Measurements from ENCODE around the gene RNF114.

The RNF114 gene

DNA sequence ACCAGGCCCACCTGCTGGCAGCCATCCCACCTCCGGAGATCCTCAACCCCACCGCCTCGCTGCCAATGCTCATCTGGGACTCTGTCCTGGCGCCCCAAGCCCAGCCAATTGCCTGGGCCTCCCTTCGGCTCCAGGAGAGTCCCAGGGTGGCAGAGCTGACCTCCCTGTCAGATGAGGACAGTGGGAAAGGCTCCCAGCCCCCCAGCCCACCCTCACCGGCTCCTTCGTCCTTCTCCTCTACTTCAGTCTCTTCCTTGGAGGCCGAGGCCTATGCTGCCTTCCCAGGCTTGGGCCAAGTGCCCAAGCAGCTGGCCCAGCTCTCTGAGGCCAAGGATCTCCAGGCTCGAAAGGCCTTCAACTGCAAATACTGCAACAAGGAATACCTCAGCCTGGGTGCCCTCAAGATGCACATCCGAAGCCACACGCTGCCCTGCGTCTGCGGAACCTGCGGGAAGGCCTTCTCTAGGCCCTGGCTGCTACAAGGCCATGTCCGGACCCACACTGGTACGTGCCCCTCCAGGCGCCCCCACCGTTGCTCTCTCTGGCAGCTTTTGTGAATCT lies 47.7 kb downstream of the RNF114 start:
- H3K27ac ChIP-seq = peak overlapping the region; percentile 75; the same call in 1 of the 2 replicates
- no peak for TF ChIP-seq ZFX (IDR thresholded peaks at IDR 0.05)
- TF ChIP-seq CTCF (conservative IDR thresholded peaks at IDR 0.05) = no peak

GRCh38 chr20:49984426-49985153 lies 48.4 kb downstream of the RNF114 start:
- TF ChIP-seq ZFX (IDR thresholded peaks at IDR 0.05) (no peak), CTCF (conservative IDR thresholded peaks at IDR 0.05) (no peak)
- no peak overlapping the region for H3K27ac ChIP-seq

DNA sequence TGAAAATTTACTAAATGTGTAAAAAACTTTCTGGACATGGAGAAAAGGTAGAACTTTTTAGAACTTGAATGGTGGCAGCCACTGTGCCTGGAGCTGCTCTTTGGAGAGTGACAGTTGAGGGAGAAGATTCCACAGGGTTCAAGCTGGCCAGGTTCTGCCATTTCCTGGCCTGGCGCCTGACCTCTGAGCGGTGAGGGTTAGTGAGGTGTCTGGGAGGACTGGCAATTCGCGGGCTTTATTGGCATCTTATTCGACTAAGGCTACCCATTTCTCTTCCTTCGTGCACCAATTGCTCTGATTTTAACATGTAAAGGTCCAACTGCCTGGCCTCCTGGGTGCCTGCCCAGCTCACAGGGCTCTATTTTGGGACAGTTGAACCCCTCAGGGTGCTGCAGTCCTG lies 49.0 kb downstream of the RNF114 start:
- no peak for TF ChIP-seq ZFX (IDR thresholded peaks at IDR 0.05)
- no peak for TF ChIP-seq CTCF (conservative IDR thresholded peaks at IDR 0.05)
- H3K27ac ChIP-seq = no peak overlapping the region

GRCh38 chr20:49985617-49986016 lies 49.4 kb downstream of the RNF114 start:
- H3K27ac ChIP-seq = no peak overlapping the region
- TF ChIP-seq CTCF (conservative IDR thresholded peaks at IDR 0.05) = no peak
- TF ChIP-seq ZFX (IDR thresholded peaks at IDR 0.05) = no peak

GRCh38 chr20:49986049-49986448 lies 49.9 kb downstream of the RNF114 start:
- TF ChIP-seq ZFX (IDR thresholded peaks at IDR 0.05) (no peak), CTCF (conservative IDR thresholded peaks at IDR 0.05) (no peak)
- H3K27ac ChIP-seq = no peak overlapping the region

DNA sequence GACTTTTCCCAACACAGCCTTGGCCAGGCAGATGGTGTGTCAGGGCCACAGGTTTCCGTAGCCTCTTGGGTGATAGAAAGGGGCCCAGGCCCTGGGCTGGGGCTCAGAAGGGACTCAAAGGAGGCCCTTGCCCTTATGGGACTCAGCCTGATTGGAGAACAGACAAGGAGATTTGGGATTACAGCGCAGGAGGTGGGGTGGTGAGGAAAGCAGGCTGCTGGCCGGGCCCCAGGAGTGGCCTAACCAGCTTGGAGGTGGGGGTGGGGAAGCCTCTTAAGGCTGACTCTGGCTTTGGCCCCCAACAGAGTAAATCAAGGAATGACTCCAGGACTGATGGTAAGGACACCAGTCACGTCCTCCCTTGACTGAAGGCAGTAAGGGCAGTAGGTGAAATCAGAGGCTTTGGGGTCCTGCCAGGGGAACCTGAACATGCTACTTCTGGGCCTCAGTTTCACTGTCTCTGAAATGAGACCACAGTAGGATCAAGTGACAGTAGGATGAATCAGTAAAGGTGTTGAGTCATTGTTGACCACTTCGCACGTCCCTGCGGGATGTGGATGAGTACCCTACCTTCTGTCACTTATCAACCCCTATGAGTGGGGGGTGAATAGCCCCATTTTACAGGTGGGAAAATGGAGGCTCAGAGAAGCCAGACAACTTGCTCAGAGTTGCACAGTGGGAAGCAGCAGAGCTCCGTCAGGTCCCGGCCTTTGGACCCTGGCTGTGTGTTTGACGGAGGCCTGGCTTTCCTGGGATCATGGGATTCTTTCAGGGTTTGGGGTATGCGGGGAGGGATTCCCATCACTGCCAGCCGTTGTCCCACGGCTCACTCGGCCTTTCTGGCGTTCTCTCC lies 51.0 kb downstream of the RNF114 start:
- no peak for TF ChIP-seq CTCF (conservative IDR thresholded peaks at IDR 0.05)
- no peak for TF ChIP-seq ZFX (IDR thresholded peaks at IDR 0.05)
- H3K27ac ChIP-seq = no peak overlapping the region

Data from C4-2B (cell line).